DOHH2 (cell line): ENCODE measurements around the gene ZDHHC1.

Experiments
- CTCF ChIP-seq: fragments of 200-600 bp; sonication (generic); IDR thresholded peaks from one replicate; pipeline ENCODE4 v1.5.1; 2014; ENCODE audit warnings: antibody characterized with exemption, mild to moderate bottlenecking, low read depth, low read length; ENCODE audit not compliant: poor library complexity, severe bottlenecking
- EZH2phosphoT487 ChIP-seq: fragments of 200-600 bp; sonication (generic); IDR thresholded peaks from 2 replicates; pipeline ENCODE4 v1.6.1; 2017; ENCODE audit warnings: borderline replicate concordance, mild to moderate bottlenecking, antibody characterized with exemption, low read length, moderate library complexity, mixed read lengths

GRCh38 chr16:67407176-67407787 lies 9.0 kb downstream of the ZDHHC1 start:
- no peak for TF ChIP-seq CTCF
- no peak for TF ChIP-seq EZH2phosphoT487
